ENCODE results near the gene DNMT3B.

The DNMT3B gene

DNA sequence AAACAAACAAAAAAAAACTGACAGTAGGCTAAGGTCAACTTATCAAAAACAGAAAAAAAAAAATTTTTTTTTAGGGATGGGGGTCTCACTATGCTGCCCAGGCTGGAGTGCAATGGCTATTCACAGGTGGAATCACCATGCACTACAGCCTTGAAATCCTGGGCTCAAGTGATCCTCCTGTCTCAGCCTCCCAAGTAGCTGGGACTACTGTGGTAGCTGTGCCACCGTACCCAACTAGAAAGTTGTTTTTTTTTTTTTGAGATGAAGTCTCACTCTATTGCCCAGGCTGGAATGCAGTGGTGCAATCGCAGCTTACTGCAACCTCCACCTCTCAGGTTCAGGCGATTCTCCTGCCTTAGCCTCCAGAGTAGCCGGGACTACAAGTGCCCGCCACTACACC is 21.0 kb upstream of the DNMT3B start:
- no peak for DNase-seq (ENCODE audit: low read depth)
- no peak overlapping the region for H3K4me3 ChIP-seq (ENCODE audit: control insufficient read depth, low read depth, low read length)
- TF ChIP-seq, protein P1, sequence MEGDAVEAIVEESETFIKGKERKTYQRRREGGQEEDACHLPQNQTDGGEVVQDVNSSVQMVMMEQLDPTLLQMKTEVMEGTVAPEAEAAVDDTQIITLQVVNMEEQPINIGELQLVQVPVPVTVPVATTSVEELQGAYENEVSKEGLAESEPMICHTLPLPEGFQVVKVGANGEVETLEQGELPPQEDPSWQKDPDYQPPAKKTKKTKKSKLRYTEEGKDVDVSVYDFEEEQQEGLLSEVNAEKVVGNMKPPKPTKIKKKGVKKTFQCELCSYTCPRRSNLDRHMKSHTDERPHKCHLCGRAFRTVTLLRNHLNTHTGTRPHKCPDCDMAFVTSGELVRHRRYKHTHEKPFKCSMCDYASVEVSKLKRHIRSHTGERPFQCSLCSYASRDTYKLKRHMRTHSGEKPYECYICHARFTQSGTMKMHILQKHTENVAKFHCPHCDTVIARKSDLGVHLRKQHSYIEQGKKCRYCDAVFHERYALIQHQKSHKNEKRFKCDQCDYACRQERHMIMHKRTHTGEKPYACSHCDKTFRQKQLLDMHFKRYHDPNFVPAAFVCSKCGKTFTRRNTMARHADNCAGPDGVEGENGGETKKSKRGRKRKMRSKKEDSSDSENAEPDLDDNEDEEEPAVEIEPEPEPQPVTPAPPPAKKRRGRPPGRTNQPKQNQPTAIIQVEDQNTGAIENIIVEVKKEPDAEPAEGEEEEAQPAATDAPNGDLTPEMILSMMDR (IDR thresholded peaks at IDR 0.05; ENCODE audit: control insufficient read depth, insufficient read depth, low read depth, low read length, missing control alignments) = no peak

DNA sequence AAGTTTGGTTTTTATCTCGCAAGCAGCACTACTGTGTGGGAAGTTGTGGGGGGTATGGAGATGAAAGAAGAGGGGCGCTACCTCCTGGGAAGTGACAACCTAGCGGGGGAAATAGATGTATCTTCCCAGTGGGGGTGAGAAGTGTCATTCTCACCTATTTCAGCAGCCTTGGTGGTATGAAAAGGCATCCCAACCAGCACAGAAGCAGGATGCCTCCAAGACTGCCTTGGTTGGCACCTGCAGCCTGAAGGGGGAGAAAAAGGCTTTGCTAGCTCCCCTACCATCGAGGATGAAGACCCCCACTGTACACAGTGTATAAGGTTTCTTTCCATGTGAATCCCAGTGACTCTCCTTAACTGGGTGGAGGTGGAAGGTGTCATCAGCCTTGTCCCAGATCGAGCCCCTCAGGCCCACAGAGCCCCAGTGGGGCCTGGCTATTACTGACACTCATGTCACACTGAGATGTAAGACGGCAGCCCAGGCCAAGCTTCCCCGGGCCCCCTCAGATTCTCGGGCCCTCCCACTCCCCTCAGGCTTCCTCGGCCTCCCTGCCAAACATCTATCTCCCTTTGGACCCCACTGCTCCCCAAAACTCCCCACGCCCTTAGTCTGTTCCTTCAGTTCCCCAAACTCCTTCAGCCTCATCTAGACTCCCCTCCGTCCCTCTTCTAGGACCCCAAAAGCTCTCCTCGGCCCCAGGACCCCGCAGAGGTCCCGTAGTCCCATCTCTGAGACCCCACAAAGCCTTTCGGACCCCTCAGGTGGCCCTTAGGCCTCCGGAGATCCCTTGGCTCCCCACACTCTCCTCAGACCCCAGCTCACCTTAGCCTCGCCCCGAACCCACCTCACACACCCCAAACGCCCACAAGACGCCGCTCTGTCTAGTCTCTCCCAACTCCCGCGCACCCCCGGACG is 19.6 kb upstream of the DNMT3B start:
- no peak for DNase-seq (ENCODE audit: low read depth)
- H3K4me3 ChIP-seq (ENCODE audit: control insufficient read depth, low read depth, low read length) = peak overlapping the region; percentile 74
- TF ChIP-seq, protein P1 (IDR thresholded peaks at IDR 0.05; ENCODE audit: control insufficient read depth, insufficient read depth, low read depth, low read length, missing control alignments) = no peak

DNA sequence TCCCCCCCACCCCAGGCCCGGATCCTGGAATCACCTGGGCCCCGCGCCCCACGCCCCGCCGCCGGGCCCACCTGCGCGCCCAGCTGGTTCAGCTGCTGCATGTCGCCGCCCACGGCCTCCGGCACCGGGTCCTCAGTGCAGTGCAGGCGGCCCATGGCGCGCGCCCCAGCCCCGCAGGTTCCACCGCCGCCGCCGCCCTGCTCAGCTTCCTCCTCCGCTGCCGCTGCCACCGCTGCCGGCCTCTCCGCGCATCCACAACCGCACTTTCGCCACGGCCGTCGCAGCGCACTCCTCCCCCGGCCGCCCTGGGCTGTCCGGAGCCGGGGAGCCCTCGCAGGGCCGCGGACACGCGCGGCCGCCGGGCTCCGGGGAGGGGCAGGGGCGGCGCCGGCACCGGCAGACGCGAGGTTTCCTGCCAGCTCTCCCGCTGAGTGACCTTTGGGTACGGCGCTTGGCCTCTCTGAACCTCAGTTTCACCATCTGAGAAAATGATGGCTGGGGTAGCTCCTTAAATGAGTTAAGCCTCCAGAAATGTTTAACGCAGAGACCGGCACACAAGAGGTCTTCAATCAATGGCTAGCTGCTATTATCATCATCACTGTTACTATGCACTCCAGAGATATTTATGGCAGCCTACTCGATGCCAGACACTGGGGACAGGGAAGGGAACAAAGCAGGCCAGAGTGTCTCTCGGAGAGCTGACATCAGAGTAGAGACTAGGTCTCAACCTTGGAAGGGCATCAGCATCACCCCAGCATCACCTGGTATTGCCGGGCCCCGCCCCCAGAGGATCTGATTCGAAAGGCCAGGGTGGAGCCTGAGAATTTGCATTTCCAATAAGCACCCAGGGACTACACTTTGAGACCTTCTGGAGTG is 18.7 kb upstream of the DNMT3B start, which contains the start of gene COMMD7:
COMMD7 (minus strand) TSS at position 231 of the 876 bp plus-strand sequence; CDS start at position 155, 76 bp downstream.
- TF ChIP-seq, protein P1 (IDR thresholded peaks at IDR 0.05; ENCODE audit: control insufficient read depth, insufficient read depth, low read depth, low read length, missing control alignments) = no peak
- H3K4me3 ChIP-seq (ENCODE audit: control insufficient read depth, low read depth, low read length) = peak within 1 kb of the TSS; percentile 74
- no peak for DNase-seq (ENCODE audit: low read depth)

DNA sequence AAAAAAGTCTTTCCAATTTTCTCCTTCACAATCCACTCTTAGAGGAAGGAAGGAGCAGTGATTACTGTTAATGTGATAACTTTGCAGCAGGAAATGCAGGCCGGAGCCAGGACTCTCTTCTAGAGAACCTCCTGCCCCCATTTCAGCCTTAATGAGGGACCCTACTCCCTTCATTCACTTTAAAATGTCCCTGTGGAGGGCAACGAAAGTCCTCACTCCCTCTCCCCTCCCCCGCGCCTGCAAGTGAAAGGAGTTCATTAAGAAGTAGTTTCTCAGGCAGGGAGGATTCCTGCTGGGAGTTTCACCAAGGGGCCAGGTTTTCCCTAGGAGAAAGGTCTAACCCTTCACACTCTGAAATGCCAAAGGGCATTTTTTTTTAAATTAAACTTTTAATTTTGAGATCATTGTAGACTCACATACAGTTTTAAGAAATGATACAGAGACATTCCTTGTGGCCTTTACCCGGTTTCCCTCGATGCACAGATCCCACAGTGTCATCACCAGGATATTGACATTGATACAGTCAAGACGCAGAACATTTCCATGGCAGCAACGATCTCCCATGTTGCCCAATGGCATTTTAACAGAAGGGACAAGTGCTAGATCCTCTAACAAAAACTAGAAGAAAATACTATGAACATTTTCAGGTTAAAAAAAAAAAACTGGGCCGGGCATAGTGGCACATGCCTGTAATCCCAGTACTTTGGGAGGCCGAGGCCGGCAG is 12.1 kb upstream of the DNMT3B start:
- TF ChIP-seq, protein P1 (IDR thresholded peaks at IDR 0.05; ENCODE audit: control insufficient read depth, insufficient read depth, low read depth, low read length, missing control alignments) = no peak
- no peak for DNase-seq (ENCODE audit: low read depth)
- H3K4me3 ChIP-seq (ENCODE audit: control insufficient read depth, low read depth, low read length) = no peak overlapping the region

DNA sequence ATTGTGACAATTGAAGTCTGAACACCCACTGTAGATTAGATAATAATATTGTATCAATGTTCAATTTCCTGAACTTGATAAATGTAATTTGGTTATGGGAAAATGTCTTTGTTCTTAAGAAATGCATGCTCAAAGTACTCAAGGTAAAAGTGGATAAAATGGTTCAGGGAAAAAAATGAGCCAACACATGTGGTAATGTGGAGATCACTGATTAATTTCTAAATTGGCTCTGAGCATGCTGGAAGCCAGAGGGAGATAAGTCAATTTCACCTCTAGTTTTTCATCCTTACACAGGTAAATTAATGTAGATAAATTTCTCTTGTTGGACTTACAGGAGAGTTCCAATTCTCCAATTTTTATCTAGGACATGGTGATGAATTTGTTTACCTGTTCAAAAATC is 10.9 kb upstream of the DNMT3B start:
- no peak overlapping the region for H3K4me3 ChIP-seq (ENCODE audit: control insufficient read depth, low read depth, low read length)
- no peak for DNase-seq (ENCODE audit: low read depth)
- TF ChIP-seq, protein P1 (IDR thresholded peaks at IDR 0.05; ENCODE audit: control insufficient read depth, insufficient read depth, low read depth, low read length, missing control alignments) = no peak
